HG03354 (cell line): ENCODE data around the gene GABRG3.
"Not testable (repeated sequence)": the region's sequence is repeated elsewhere in the genome, so short reads cannot be mapped to it uniquely, and the experiment has no call there.

ENCODE experiments used
- ATAC-seq: cut with Tn5 transposase; IDR thresholded peaks from one replicate; pipeline ENCODE4 v1.9.1; 2021; ENCODE audit warnings: mild to moderate bottlenecking; ENCODE audit not compliant: unreplicated experiment, poor library complexity, severe bottlenecking

Gene GABRG3

DNA sequence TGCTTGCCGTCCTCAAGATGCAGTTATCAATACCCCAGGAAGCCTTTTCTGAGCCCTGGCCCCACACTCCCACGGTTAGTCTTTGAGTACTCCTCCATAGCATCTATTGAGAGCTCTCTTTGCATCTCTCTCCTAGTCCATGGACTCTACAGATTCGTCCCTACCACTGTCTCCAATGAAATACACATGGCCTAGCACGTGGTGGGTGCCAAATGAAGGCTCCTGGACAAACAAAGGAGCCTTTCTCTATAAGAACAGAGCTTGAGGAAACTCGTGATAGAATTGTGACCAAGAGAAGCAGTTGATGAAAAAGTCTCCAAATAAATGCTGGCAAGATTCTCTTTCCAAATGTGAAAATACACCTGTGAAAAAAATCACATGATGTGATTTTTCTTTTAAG, 166.1 kb downstream of the GABRG3 start:
- no peak for ATAC-seq

- no peak for ATAC-seq
Observed at GRCh38 chr15:27165590-27165989, 194.6 kb downstream of the GABRG3 start.

GRCh38 chr15:27166917-27167316, 195.9 kb downstream of the GABRG3 start:
- no peak for ATAC-seq

DNA sequence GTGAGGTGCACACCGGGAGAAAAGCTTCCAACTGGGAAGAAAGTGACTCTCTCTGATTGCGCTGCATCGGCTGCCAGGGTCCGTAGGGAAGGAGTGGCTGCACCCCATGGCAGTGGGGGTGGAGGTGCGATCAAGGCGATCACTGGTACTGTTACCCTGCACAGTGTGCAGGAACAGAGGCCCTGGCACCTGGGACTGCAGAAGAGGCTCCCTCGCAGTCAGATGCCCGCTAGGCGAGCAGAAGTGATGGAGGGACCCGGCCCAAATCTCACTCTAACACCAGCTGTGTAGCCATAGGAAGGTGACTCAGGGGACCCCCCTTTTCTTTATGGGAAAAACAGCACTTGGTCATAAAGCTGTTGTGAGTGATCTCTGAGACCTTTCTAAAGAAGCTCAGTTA, 196.8 kb downstream of the GABRG3 start:
- ATAC-seq, result no peak

GRCh38 chr15:27170851-27171250, 199.9 kb downstream of the GABRG3 start:
- no peak for ATAC-seq

DNA sequence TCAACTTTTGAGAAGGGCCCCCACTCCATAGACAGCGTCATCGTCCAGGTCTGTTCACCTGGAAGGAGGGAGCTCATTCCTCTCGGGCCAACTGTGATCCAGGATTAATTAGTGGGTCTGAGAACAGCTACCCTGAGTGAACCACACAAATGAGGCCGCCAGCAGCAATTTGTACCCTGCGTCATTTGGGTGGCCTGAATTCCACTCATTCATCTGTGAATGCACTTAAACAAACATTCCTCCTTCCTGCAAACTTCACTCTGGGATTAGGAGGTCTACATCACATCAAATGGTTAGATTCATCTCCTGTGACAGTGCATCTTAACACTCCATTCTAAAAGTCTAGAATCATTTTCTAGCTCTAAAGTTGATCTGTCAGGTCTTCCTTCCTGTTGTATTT, 201.8 kb downstream of the GABRG3 start:
- ATAC-seq, result no peak

- ATAC-seq, result no peak
Observed at GRCh38 chr15:27175472-27176153, 204.6 kb downstream of the GABRG3 start.

- no peak for ATAC-seq
Observed at GRCh38 chr15:27176785-27177406, 205.9 kb downstream of the GABRG3 start.

- ATAC-seq, result no peak
Observed at GRCh38 chr15:27179789-27180188, 208.8 kb downstream of the GABRG3 start.

DNA sequence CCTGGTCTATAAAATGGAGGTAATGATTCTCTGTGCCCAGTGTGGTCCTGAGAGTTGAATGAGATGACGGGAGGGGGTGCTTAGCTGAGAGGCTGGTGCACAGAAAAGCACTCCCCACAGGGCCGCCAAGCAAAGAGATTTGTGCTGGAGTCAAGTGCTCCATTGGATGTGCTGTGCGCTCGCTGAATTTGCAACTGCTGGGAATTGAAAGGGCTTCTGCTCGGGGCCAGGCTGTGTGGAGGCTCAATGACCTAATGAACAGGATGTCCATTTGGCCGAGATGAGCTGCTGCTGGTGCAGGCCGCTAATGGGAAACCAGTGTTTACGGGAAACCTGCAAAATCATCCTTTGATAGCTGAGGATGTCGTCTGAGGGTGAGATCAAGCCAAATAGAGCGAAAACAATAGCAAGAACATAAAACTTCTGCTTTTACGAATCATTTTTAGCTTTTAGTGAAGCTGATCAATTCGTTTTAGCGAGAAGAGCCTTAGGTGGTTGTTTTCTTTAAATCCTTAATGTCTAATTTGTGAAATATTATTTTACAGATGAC, 211.7 kb downstream of the GABRG3 start:
- no peak for ATAC-seq

GRCh38 chr15:27183201-27183600, 212.2 kb downstream of the GABRG3 start:
- no peak for ATAC-seq

DNA sequence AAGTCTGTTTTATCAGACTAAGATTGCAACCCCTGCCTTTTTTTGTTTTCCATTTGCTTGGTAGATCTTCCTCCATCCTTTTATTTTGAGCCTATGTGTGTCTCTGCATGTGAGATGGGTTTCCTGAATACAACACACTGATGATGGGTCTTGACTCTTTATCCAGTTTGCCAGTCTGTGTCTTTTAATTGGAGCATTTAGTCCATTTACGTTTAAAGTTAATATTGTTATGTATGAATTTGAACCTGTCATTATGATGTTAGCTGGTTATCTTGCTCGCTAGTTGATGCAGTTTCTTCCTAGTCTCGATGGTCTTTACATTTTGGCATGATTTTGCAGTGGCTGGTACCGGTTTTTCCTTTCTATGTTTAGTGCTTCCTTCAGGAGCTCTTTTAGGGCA, 220.5 kb downstream of the GABRG3 start:
- ATAC-seq, result not testable (repeated sequence)

- ATAC-seq, result no peak
Observed at GRCh38 chr15:27196691-27197090, 225.7 kb downstream of the GABRG3 start.

DNA sequence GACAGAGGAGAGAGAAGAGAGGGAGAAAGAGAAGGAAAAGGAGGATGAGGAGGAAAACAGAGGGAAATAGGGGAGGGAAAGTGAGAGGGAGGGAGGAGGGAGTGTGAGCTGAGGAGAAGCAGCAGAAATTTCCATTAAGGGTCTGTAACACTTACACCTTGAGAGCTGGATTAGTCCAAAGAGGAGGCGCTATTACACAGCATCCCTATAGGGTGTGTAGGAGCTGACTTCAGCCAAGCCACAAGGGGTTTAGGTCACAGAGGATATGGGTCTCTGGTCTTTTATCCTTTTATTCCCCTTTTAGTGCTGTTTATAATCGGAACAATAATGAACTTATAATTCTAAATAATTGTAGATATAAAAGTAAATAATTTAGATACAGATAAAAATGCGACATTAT, 230.4 kb downstream of the GABRG3 start:
- no peak for ATAC-seq

DNA sequence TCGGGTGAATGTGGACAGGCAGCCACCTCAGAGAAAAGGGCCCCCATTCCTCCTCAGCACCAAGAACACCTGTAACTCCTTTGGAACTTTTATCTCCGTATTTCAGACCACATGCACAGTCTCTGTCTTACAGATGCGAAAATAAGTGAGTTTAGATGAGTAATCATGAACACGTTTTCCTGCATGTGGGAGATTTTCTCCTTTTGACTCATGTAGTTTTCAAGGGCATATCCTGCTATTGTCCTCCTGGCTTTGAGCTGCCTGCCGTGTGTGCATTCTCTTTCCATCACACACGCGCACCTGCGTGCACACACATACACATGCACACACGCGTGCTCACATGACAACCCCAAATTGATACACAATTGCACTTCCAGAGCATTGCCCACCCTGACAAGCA, 239.2 kb downstream of the GABRG3 start:
- ATAC-seq, result no peak

DNA sequence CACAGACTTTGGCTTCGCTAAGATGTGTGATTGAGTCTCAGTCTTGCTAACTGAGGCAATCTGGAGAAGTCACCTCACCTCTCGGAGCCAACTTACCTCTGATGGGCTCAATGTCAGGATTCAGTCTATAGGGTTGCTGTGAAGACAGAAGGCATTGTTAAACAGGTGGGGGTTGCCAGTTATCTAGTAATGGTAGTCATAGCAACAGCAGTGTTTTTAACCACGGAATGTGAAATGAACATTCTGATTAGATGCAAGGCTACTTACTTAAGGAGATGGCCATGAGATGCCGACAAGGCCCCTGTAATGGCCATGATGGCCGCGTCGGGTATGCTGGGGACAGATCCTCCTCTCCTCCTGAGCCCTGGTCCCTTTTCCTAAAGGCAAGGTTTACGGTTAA, 243.1 kb downstream of the GABRG3 start:
- ATAC-seq, result no peak

DNA sequence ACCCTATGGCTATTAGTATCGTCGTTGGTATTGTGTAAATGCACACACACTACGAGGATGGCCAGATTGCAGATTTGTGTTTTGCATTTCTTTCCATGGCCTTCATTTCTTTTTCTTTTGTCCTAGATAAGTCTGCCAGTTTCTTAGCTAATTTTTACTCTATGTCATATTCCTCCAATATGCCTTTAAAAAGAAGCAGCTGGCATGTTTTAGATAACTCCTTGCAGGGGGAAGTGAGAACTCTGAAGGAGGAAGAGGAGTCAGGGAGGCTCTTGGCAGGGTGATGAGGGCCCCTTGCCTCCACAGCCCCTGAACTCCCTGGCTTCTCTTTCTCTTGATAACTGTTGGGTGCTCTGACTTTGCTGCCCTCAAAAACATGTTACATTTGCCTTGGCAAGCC, 244.0 kb downstream of the GABRG3 start:
- ATAC-seq, result no peak

- no peak for ATAC-seq
Observed at GRCh38 chr15:27218426-27218825, 247.4 kb downstream of the GABRG3 start.

- ATAC-seq, result no peak
Observed at GRCh38 chr15:27219636-27220035, 248.7 kb downstream of the GABRG3 start.

DNA sequence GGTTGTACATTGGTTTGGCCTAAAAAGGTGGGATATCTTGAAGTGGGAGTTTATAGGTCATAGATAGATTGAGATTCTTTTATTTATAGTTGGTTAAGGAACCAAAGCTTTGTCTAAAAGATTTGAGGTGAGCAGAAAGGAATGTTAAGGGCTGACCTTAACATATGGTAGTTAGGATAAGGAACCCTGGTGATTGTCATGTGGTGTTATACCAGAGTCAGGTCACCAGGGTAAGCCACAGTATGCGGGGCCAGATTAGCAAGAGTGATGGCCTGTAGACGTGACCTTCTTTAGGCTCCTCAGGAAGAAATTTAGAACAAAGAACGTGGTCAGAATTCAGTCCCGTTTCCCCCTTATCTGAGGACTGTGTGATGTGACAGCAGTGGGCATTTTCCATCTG, 249.2 kb downstream of the GABRG3 start:
- ATAC-seq, result no peak

DNA sequence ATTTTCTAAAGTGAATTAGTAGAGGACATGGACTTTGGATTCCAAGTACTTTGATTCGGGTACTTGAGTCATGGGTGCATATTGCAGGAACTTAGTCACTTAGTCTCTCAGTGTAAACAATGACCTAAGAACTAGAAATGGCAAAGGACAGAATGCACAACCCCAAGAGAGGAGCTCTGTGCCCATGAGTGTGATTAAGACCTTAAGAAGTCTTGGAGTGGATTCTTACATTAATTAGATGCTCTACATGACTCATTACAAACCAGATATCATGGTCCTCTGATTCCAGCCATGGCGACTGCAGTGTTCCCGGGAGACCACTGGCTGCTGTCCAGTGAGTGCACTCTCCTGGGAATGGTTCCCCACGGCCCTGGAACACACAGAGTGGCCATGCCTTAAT, 251.5 kb downstream of the GABRG3 start:
- no peak for ATAC-seq
